Glomerular endothelial cell (primary cell): ENCODE measurements around the gene SHISA2. TPM values are rescaled to one million over a fixed set of nuclear protein-coding genes. Genes with fewer than 3 reads are reported as not detected.
A peak's percentile ranks its signal among the peaks of the same experiment; 100 is the strongest.
"Not testable (repeated sequence)": the region's sequence is repeated elsewhere in the genome, so short reads cannot be mapped to it uniquely, and the experiment has no call there.

Experiments
- DNase-seq: peaks from one replicate; pipeline ENCODE4 v3.0.0-alpha.2; 2011; ENCODE audit warnings: low read depth, low spot score; ENCODE audit errors: extremely low read depth
- total RNA-seq: library from RNA; depleted of rRNA; stranded (reverse); fragments of >200 nt; gene quantifications from 2 replicates; pipeline ENCODE4 v1.2.3, GENCODE V29; 2015

The SHISA2 gene
- total RNA-seq = 15.5 and 48.6 TPM in 2 replicates

GRCh38 chr13:26051657-26052311 is at the start of gene SHISA2:
SHISA2 (minus strand) TSS chr13:26052016; CDS start chr13:26050975, 1,041 bp downstream.
- no peak for DNase-seq

- no peak for DNase-seq
These were observed 44.2 kb upstream of the SHISA2 start for GRCh38 chr13:26095846-26096610.

- no peak for DNase-seq
These were observed 43.5 kb upstream of the SHISA2 start for GRCh38 chr13:26095338-26095737.

- DNase-seq = not testable (repeated sequence)
These were observed 25.0 kb upstream of the SHISA2 start for GRCh38 chr13:26076821-26077220.

- DNase-seq = no peak
These were observed 23.7 kb upstream of the SHISA2 start for GRCh38 chr13:26075498-26075897.

GRCh38 chr13:26074706-26075105 is 22.9 kb upstream of the SHISA2 start:
- no peak for DNase-seq

- DNase-seq = not testable (repeated sequence)
These were observed 20.5 kb upstream of the SHISA2 start for GRCh38 chr13:26072335-26072734.

GRCh38 chr13:26071691-26072090 is 19.9 kb upstream of the SHISA2 start:
- no peak for DNase-seq

- DNase-seq = not testable (repeated sequence)
These were observed 17.8 kb upstream of the SHISA2 start for GRCh38 chr13:26069642-26070041.

- DNase-seq = not testable (repeated sequence)
These were observed 16.6 kb upstream of the SHISA2 start for GRCh38 chr13:26068372-26068771.

GRCh38 chr13:26067601-26068000 is 15.8 kb upstream of the SHISA2 start:
- no peak for DNase-seq

- not testable (repeated sequence) for DNase-seq
These were observed 14.7 kb upstream of the SHISA2 start for GRCh38 chr13:26066492-26066891.

- DNase-seq = peak; percentile 42
These were observed 11.1 kb upstream of the SHISA2 start for GRCh38 chr13:26062853-26063444.

- DNase-seq = no peak
These were observed 10.1 kb upstream of the SHISA2 start for GRCh38 chr13:26061947-26062346.

GRCh38 chr13:26061256-26061655 is 9.4 kb upstream of the SHISA2 start:
- no peak for DNase-seq

- DNase-seq = no peak
These were observed 8.5 kb upstream of the SHISA2 start for GRCh38 chr13:26060357-26060756.

- DNase-seq = no peak
These were observed 6.9 kb upstream of the SHISA2 start for GRCh38 chr13:26058704-26059103.

GRCh38 chr13:26054896-26055295 is 3.1 kb upstream of the SHISA2 start:
- no peak for DNase-seq

GRCh38 chr13:26053418-26053980 is 1.7 kb upstream of the SHISA2 start:
- no peak for DNase-seq

- DNase-seq = no peak
These were observed 521 bp upstream of the SHISA2 start for GRCh38 chr13:26052337-26052736.

GRCh38 chr13:26051231-26051656 is 572 bp downstream of the SHISA2 start:
- no peak for DNase-seq
